ENCODE data around the gene SRGAP3. TPM values are rescaled to one million over a fixed set of nuclear protein-coding genes. Genes with fewer than 3 reads are reported as not detected.

The SRGAP3 gene
- total and polyA plus RNA-seq, 2 donors (not counting 1 experiment from before 2014, with no cell fraction given), result 1.4 to 1.5 TPM

- Histone ChIP-seq H3K36me3 (replicated peaks in 1 of 2; ENCODE audit: control extremely low read depth in 1 of 2, control insufficient read depth in 1 of 2, extremely low read depth in 1 of 2, insufficient read depth in 2 of 2, low read length in 1 of 2) (no peaks in the 10 kb centered on the region), H3K9me3 (ENCODE audit: control extremely low read depth in 1 of 3, control insufficient read depth in 2 of 3, insufficient read depth in 1 of 3, low read length in 2 of 3) (no peaks in the 10 kb centered on the region), H3K27me3 (replicated peaks in 1 of 4; ENCODE audit: control extremely low read depth in 1 of 4, control insufficient read depth in 3 of 4, insufficient read depth in 4 of 4, low read length in 3 of 4) (no peaks in the 10 kb centered on the region), H3K4me3 (ENCODE audit: control extremely low read depth in 1 of 5, extremely low read depth in 1 of 5, insufficient read depth in 1 of 5, low read depth in 2 of 5, low read length in 4 of 5) (no peak overlapping the region), H3K27ac (ENCODE audit: low read length in 2 of 2) (no peak overlapping the region), H4K20me1 (ENCODE audit: control insufficient read depth, insufficient read depth, low read length, poor library complexity, severe bottlenecking) (no peaks in the 10 kb centered on the region), H3K9ac (ENCODE audit: low read length) (no peak overlapping the region), H3K4me1 (ENCODE audit: control insufficient read depth in 2 of 2, insufficient read depth in 2 of 2, low read length in 2 of 2) (no peaks in the 10 kb centered on the region), H2AFZ (ENCODE audit: insufficient read depth, low read depth, low read length, poor library complexity, severe bottlenecking) (no peak overlapping the region), H3K4me2 (replicated peaks; ENCODE audit: low read depth, low read length, poor library complexity, severe bottlenecking) (no peak overlapping the region), H3K79me2 (ENCODE audit: control insufficient read depth, insufficient read depth, low read length) (no peaks in the 10 kb centered on the region)
- no peaks in the 10 kb centered on the region for H3K27me3 Mint-ChIP-seq
- no peak overlapping the region for H3K27ac Mint-ChIP-seq
- no peak overlapping the region for H3K4me3 Mint-ChIP-seq
- intact Hi-C loops (cut with micrococcal nuclease), result no loop called here
- H3K9me3 Mint-ChIP-seq (ENCODE audit: insufficient read depth), result no peaks in the 10 kb centered on the region
- ChIA-PET POLR2A (no interaction called here), CTCF (no interaction called here)
- TF ChIP-seq CTCF (IDR thresholded peaks at IDR 0.05), result no peak
- no peak for TF ChIP-seq EZH2 (IDR thresholded peaks at IDR 0.05; ENCODE audit: borderline replicate concordance, insufficient read depth, low read depth, low read length, poor library complexity, severe bottlenecking)
- no peaks in the 10 kb centered on the region for H3K4me1 Mint-ChIP-seq
- 96% methylated on average over 3 of the region's 4 CpGs for WGBS (ENCODE audit: insufficient coverage)
- DNase-seq, result no peak
- ATAC-seq (ENCODE audit: low read depth), result no peak
Observed at GRCh38 chr3:9077029-9077428, 172.4 kb downstream of the SRGAP3 start.

- TF ChIP-seq EZH2 (IDR thresholded peaks at IDR 0.05; ENCODE audit: borderline replicate concordance, insufficient read depth, low read depth, low read length, poor library complexity, severe bottlenecking), result no peak
- no peak for TF ChIP-seq CTCF (IDR thresholded peaks at IDR 0.05)
- H3K9me3 ChIP-seq (ENCODE audit: control extremely low read depth in 1 of 3, control insufficient read depth in 2 of 3, insufficient read depth in 1 of 3, low read length in 2 of 3), result no peaks in the 10 kb centered on the region
- H3K27me3 Mint-ChIP-seq, result peaks cover 1% of the 10 kb centered on the region
- no peaks in the 10 kb centered on the region for H4K20me1 ChIP-seq (ENCODE audit: control insufficient read depth, insufficient read depth, low read length, poor library complexity, severe bottlenecking)
- H3K79me2 ChIP-seq (ENCODE audit: control insufficient read depth, insufficient read depth, low read length), result no peaks in the 10 kb centered on the region
- ATAC-seq (ENCODE audit: low read depth) (no peak), DNase-seq (no peak)
- no peaks in the 10 kb centered on the region for H3K9me3 Mint-ChIP-seq (ENCODE audit: insufficient read depth)
- 100% methylated on average over 1 of the region's 1 CpG for WGBS (ENCODE audit: insufficient coverage)
- no peak overlapping the region for H3K27ac ChIP-seq (ENCODE audit: low read length in 2 of 2)
- no peaks in the 10 kb centered on the region for H3K4me1 Mint-ChIP-seq
- no peak overlapping the region for H2AFZ ChIP-seq (ENCODE audit: insufficient read depth, low read depth, low read length, poor library complexity, severe bottlenecking)
- POLR2A ChIA-PET, result no interaction called here
- no peaks in the 10 kb centered on the region for H3K36me3 ChIP-seq (replicated peaks in 1 of 2; ENCODE audit: control extremely low read depth in 1 of 2, control insufficient read depth in 1 of 2, extremely low read depth in 1 of 2, insufficient read depth in 2 of 2, low read length in 1 of 2)
- CTCF ChIA-PET, result no interaction called here
- H3K4me3 Mint-ChIP-seq, result no peak overlapping the region
- intact Hi-C loops (cut with micrococcal nuclease), result no loop called here
- no peak overlapping the region for H3K9ac ChIP-seq (ENCODE audit: low read length)
- H3K4me2 ChIP-seq (replicated peaks; ENCODE audit: low read depth, low read length, poor library complexity, severe bottlenecking), result no peak overlapping the region
- no peaks in the 10 kb centered on the region for H3K27me3 ChIP-seq (replicated peaks in 1 of 4; ENCODE audit: control extremely low read depth in 1 of 4, control insufficient read depth in 3 of 4, insufficient read depth in 4 of 4, low read length in 3 of 4)
- H3K27ac Mint-ChIP-seq, result no peak overlapping the region
- H3K4me3 ChIP-seq (ENCODE audit: control extremely low read depth in 1 of 5, extremely low read depth in 1 of 5, insufficient read depth in 1 of 5, low read depth in 2 of 5, low read length in 4 of 5), result no peak overlapping the region
- no peaks in the 10 kb centered on the region for H3K4me1 ChIP-seq (ENCODE audit: control insufficient read depth in 2 of 2, insufficient read depth in 2 of 2, low read length in 2 of 2)
Observed at GRCh38 chr3:9075762-9076161, 173.7 kb downstream of the SRGAP3 start.

Measured in B cell (primary cell).